Common myeloid progenitor, CD34-positive (primary cell): ENCODE data around the gene LYRM4.
A peak's percentile ranks its signal among the peaks of the same experiment; 100 is the strongest.

Experiments used
- CTCF ChIA-PET: fragments of 350-600 bp; sonication (Branson Sonifier 250); formaldehyde crosslinking; loops from one replicate; lab custom pipeline; 2021; ENCODE audit warnings: antibody characterized with exemption; lab: Charles Lee
- POLR2A ChIA-PET: fragments of 350-600 bp; sonication (Branson Sonifier 250); formaldehyde crosslinking; loops from one replicate; lab custom pipeline; 2021; ENCODE audit warnings: antibody characterized with exemption; lab: Charles Lee
- DNase-seq, 3 donors: peaks; one replicate each; pipeline versions ENCODE4 v3.0.0 to v3.0.0-alpha.2; 2013
- H3K27ac ChIP-seq, 2 experiments: 1 replicate in 1 of 2; 2 replicates in 1 of 2; pipeline ENCODE4 v1.7.0; 2013; ENCODE audit warnings: inconsistent platforms in 2 of 2, low read length in 2 of 2, mild to moderate bottlenecking in 2 of 2, low read depth in 1 of 2, moderate library complexity in 1 of 2; ENCODE audit not compliant: severe bottlenecking in 2 of 2, insufficient read depth in 1 of 2, poor library complexity in 1 of 2
- H3K27me3 ChIP-seq, 5 experiments: replicated peaks in 2 of 5; 1 replicate in 3 of 5; 2 replicates in 2 of 5; pipeline versions ENCODE4 v1.6.1 to v1.7.0; 2013; ENCODE audit warnings: low read length in 4 of 5, mild to moderate bottlenecking in 2 of 5, moderate library complexity in 2 of 5, inconsistent platforms in 1 of 5; ENCODE audit not compliant: insufficient read depth in 5 of 5, control insufficient read depth in 4 of 5
- H3K36me3 ChIP-seq, 4 experiments: 1 replicate in 2 of 4; 2 replicates in 2 of 4; pipeline versions ENCODE4 v1.6.1 to v1.7.0; 2013; ENCODE audit warnings: low read length in 3 of 4, control low read depth in 1 of 4, mild to moderate bottlenecking in 1 of 4; ENCODE audit not compliant: control insufficient read depth in 4 of 4, insufficient read depth in 4 of 4
- H3K4me1 ChIP-seq, 4 experiments: 1 replicate in 3 of 4; 2 replicates in 1 of 4; pipeline versions ENCODE4 v1.6.1 to v1.7.1; 2013; ENCODE audit warnings: low read length in 3 of 4, mild to moderate bottlenecking in 3 of 4, control low read depth in 1 of 4, inconsistent platforms in 1 of 4, moderate library complexity in 1 of 4; ENCODE audit not compliant: control insufficient read depth in 4 of 4, insufficient read depth in 4 of 4; ENCODE audit errors: control extremely low read depth in 1 of 4
- H3K4me3 ChIP-seq, 7 experiments: 1 replicate in 4 of 7; 2 replicates in 3 of 7; pipeline versions ENCODE4 v1.5.1 to v1.7.0; 2013; ENCODE audit warnings: mild to moderate bottlenecking in 7 of 7, low read length in 6 of 7, moderate library complexity in 6 of 7, inconsistent platforms in 2 of 7, low read depth in 2 of 7, control low read depth in 1 of 7; ENCODE audit not compliant: insufficient read depth in 4 of 7, control insufficient read depth in 1 of 7; ENCODE audit errors: extremely low read depth in 1 of 7
- H3K9me3 ChIP-seq, 5 experiments: 1 replicate in 4 of 5; 2 replicates in 1 of 5; pipeline versions ENCODE4 v1.6.1 to v1.7.1; 2013; ENCODE audit warnings: low read length in 4 of 5, mild to moderate bottlenecking in 2 of 5, inconsistent platforms in 1 of 5, low read depth in 1 of 5, moderate library complexity in 1 of 5; ENCODE audit not compliant: control insufficient read depth in 4 of 5, insufficient read depth in 2 of 5; ENCODE audit errors: control extremely low read depth in 1 of 5
- WGBS: methylation state at CpG from one replicate; pipeline ENCODE4 v1.1.5; 2013; ENCODE audit not compliant: insufficient coverage; 5-methylcytosine and 5-hydroxymethylcytosine counted together

The LYRM4 gene

DNA sequence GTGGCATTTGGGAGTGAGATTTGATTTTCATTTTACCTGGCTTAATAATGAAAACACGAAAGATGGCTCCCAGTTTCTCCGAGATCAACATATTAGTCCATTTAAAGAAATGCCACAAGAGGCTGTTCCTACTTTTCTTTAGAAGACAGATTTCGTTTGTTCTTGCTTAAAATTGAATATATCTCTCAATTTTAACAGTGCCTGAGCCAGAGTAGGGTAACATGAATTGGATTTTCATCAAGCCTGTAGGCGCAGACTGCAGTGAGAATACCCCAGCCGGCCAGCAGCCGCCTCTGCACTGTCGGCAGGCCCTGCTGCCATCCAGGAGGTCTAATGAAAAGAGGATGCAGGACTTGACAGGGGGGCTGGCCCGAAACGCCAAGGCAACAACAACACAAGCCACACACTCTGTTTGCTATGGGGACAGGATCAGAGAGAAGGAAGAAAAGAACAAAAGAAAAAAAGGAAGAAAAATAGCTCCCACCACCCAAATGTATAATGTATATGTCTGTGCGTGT lies 103.1 kb downstream of the LYRM4 start:
- H3K27me3 ChIP-seq, result no peaks in the 10 kb centered on the region
- CTCF ChIA-PET, result no interaction called here
- no peak for DNase-seq
- no peak overlapping the region for H3K27ac ChIP-seq
- no peaks in the 10 kb centered on the region for H3K9me3 ChIP-seq
- H3K36me3 ChIP-seq, result no peaks in the 10 kb centered on the region
- POLR2A ChIA-PET, result no interaction called here
- WGBS, result 90% methylated on average over 4 of the region's 10 CpGs
- H3K4me1 ChIP-seq, result peaks cover 0 to 12% (median under 1%) of the 10 kb centered on the region in 4 experiments
- H3K4me3 ChIP-seq, result no peak overlapping the region

GRCh38 chr6:5156627-5157026 lies 104.1 kb downstream of the LYRM4 start:
- POLR2A ChIA-PET, result no interaction called here
- CTCF ChIA-PET, result interaction anchor here (0.9 to 1.7 kb wide), 3 partner anchors 10 to 246 kb away, joined by 3 to 6 read pairs (median 4); no protein-coding TSS in a partner anchor
- WGBS, result 82% methylated on average over 3 of the region's 5 CpGs
- Histone ChIP-seq H3K36me3 (no peaks in the 10 kb centered on the region), H3K4me1 (peaks cover 0 to 15% (median 6%) of the 10 kb centered on the region in 4 experiments), H3K9me3 (no peaks in the 10 kb centered on the region), H3K27ac (no peak overlapping the region), H3K4me3 (no peak overlapping the region), H3K27me3 (no peaks in the 10 kb centered on the region)
- no peak for DNase-seq

DNA sequence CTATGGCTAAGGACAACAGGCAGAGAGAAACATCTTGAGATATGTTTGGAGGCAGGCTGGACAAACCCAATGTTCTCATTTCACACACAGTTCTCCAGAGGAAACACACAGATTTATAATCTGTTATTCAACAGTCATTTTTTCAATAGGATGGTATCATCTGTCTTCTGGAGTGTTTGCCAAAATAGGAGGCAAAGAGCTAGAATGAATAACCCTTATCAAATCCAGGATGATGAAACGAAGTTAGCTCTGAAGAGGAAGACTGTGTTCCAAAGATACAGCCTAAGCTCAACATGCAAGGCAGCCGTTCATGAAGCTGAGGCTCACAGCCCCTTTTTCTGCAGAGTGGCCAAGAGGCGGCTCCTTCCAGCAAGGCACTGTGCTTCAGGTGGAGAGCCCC lies 104.8 kb downstream of the LYRM4 start:
- WGBS, result 88% methylated on average over 3 of the region's 3 CpGs
- Histone ChIP-seq H3K4me1 (peaks cover 0 to 16% (median 11%) of the 10 kb centered on the region in 4 experiments), H3K27ac (no peak overlapping the region), H3K9me3 (no peaks in the 10 kb centered on the region), H3K27me3 (no peaks in the 10 kb centered on the region), H3K4me3 (no peak overlapping the region), H3K36me3 (no peaks in the 10 kb centered on the region)
- CTCF ChIA-PET, result interaction anchor here (0.5 to 1.7 kb wide), 3 partner anchors 9 to 247 kb away, joined by 4 to 6 read pairs (median 5); no protein-coding TSS in a partner anchor
- no peak for DNase-seq
- POLR2A ChIA-PET, result no interaction called here

- Histone ChIP-seq H3K36me3 (no peaks in the 10 kb centered on the region), H3K4me1 (peaks cover 0 to 16% (median 11%) of the 10 kb centered on the region in 4 experiments), H3K4me3 (no peak overlapping the region), H3K27me3 (no peaks in the 10 kb centered on the region), H3K27ac (no peak overlapping the region), H3K9me3 (no peaks in the 10 kb centered on the region)
- CTCF ChIA-PET, result interaction anchor here (1.6 kb wide), 1 partner anchor 9 kb away, joined by 8 read pairs; no protein-coding TSS in a partner anchor
- DNase-seq, result no peak
- POLR2A ChIA-PET, result no interaction called here
- 100% methylated on average over 2 of the region's 5 CpGs for WGBS
Observed at GRCh38 chr6:5153186-5153585, 107.6 kb downstream of the LYRM4 start.

DNA sequence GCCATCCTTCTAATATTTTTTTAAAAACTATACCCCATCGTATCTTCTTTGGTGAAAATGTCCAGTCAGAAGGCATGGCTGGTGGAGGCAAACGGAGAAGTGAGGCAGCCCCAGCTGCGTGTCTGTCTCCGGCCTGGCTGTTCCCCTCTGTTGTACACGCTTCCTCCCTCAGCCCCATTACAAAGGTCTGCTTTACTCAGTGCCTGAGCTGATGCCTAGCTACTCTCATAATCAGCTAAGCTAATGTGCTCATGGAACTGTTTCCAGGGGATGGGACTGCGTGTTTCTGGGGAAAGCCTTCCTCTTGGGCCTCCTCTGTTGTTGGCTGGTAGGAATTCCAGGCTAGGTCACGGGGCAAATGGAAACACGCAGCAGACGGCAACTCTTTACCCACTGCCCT lies 108.3 kb downstream of the LYRM4 start:
- Histone ChIP-seq H3K4me1 (peaks cover 0 to 16% (median 7%) of the 10 kb centered on the region in 4 experiments), H3K36me3 (no peaks in the 10 kb centered on the region), H3K9me3 (no peaks in the 10 kb centered on the region), H3K27ac (no peak overlapping the region), H3K27me3 (no peaks in the 10 kb centered on the region), H3K4me3 (peak overlapping the region in 1 of 7 experiments; percentile 4)
- 89% methylated on average over 5 of the region's 9 CpGs for WGBS
- ChIA-PET CTCF (interaction anchor here (1.0 to 1.6 kb wide), 2 partner anchors 9 to 23 kb away, joined by 3 to 8 read pairs; no protein-coding TSS in a partner anchor), POLR2A (no interaction called here)
- peak in 1 of 3 donors; percentile 39 for DNase-seq

DNA sequence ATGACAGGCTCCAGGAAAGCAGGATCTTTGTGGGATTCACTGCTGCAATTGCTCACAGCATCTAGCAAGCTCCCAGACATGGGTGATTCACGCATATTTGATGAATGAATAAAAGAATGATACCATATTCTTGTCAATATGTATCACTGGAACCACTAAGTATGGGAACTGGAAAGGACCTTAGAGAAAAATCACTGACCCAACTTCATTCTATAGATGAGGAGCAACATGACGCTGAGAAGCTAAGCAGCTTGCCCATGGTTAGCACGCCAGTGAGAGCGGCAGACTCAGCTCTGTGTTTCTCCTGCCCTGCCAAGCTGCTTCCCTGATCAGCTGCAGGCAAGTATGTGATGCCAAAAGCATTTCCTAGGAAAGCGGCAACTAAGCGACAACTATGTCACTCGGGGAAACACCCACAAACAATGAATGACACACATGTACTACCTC lies 108.8 kb downstream of the LYRM4 start:
- Histone ChIP-seq H3K4me3 (no peak overlapping the region), H3K9me3 (no peaks in the 10 kb centered on the region), H3K4me1 (peaks cover 1 to 16% (median 6%) of the 10 kb centered on the region in 4 experiments), H3K36me3 (no peaks in the 10 kb centered on the region), H3K27ac (no peak overlapping the region), H3K27me3 (no peaks in the 10 kb centered on the region)
- 83% methylated on average over 6 of the region's 7 CpGs for WGBS
- no peak for DNase-seq
- ChIA-PET POLR2A (no interaction called here), CTCF (interaction anchor here (1.0 to 1.6 kb wide), 2 partner anchors 8 to 23 kb away, joined by 3 to 8 read pairs; no protein-coding TSS in a partner anchor)

GRCh38 chr6:5151360-5151954 lies 109.3 kb downstream of the LYRM4 start:
- H3K27ac ChIP-seq, result no peak overlapping the region
- WGBS, result 43% methylated on average over 5 of the region's 9 CpGs
- H3K9me3 ChIP-seq, result no peaks in the 10 kb centered on the region
- H3K4me3 ChIP-seq, result no peak overlapping the region
- no peaks in the 10 kb centered on the region for H3K27me3 ChIP-seq
- ChIA-PET POLR2A (no interaction called here), CTCF (interaction anchor here (1.0 kb wide), 1 partner anchor 22 kb away, joined by 3 read pairs; no protein-coding TSS in a partner anchor)
- peaks cover 6 to 19% (median 11%) of the 10 kb centered on the region in 4 experiments for H3K4me1 ChIP-seq
- DNase-seq, result no peak
- H3K36me3 ChIP-seq, result no peaks in the 10 kb centered on the region
